ENCODE data around the gene LAMA5.

LAMA5 gene

GRCh38 chr20:62284448-62284847 is 82.7 kb downstream of the LAMA5 start:
- Histone ChIP-seq H3K9ac (ENCODE audit: low read length) (no peak overlapping the region), H3K36me3 (ENCODE audit: control insufficient read depth, insufficient read depth, low read length) (peaks cover 9% of the 10 kb centered on the region), H3K27me3 (ENCODE audit: control insufficient read depth, insufficient read depth, low read length) (no peaks in the 10 kb centered on the region), H3K9me3 (ENCODE audit: control insufficient read depth, low read length) (no peaks in the 10 kb centered on the region), H3K4me3 (ENCODE audit: low read length) (no peak overlapping the region), H3K4me1 (ENCODE audit: control insufficient read depth, insufficient read depth, low read length) (peaks cover 3% of the 10 kb centered on the region)

GRCh38 chr20:62282877-62283503 is 84.1 kb downstream of the LAMA5 start:
- no peak overlapping the region for H3K9ac ChIP-seq (ENCODE audit: low read length)
- H3K9me3 ChIP-seq (ENCODE audit: control insufficient read depth, low read length) = no peaks in the 10 kb centered on the region
- peaks cover 9% of the 10 kb centered on the region for H3K36me3 ChIP-seq (ENCODE audit: control insufficient read depth, insufficient read depth, low read length)
- peaks cover 2% of the 10 kb centered on the region for H3K4me1 ChIP-seq (ENCODE audit: control insufficient read depth, insufficient read depth, low read length)
- H3K27me3 ChIP-seq (ENCODE audit: control insufficient read depth, insufficient read depth, low read length) = no peaks in the 10 kb centered on the region
- H3K4me3 ChIP-seq (ENCODE audit: low read length) = no peak overlapping the region

GRCh38 chr20:62282103-62282502 is 85.0 kb downstream of the LAMA5 start:
- Histone ChIP-seq H3K9me3 (ENCODE audit: control insufficient read depth, low read length) (no peaks in the 10 kb centered on the region), H3K4me3 (ENCODE audit: low read length) (no peak overlapping the region), H3K36me3 (ENCODE audit: control insufficient read depth, insufficient read depth, low read length) (peaks cover 9% of the 10 kb centered on the region), H3K27me3 (ENCODE audit: control insufficient read depth, insufficient read depth, low read length) (no peaks in the 10 kb centered on the region), H3K4me1 (ENCODE audit: control insufficient read depth, insufficient read depth, low read length) (no peaks in the 10 kb centered on the region), H3K9ac (ENCODE audit: low read length) (no peak overlapping the region)

- no peaks in the 10 kb centered on the region for H3K4me1 ChIP-seq (ENCODE audit: control insufficient read depth, insufficient read depth, low read length)
Observed at GRCh38 chr20:62281161-62281933, 85.8 kb downstream of the LAMA5 start.

GRCh38 chr20:62280303-62280702 is 86.8 kb downstream of the LAMA5 start:
- Histone ChIP-seq H3K27me3 (ENCODE audit: control insufficient read depth, insufficient read depth, low read length) (no peaks in the 10 kb centered on the region), H3K4me1 (ENCODE audit: control insufficient read depth, insufficient read depth, low read length) (no peaks in the 10 kb centered on the region), H3K9ac (ENCODE audit: low read length) (no peak overlapping the region), H3K4me3 (ENCODE audit: low read length) (no peak overlapping the region), H3K36me3 (ENCODE audit: control insufficient read depth, insufficient read depth, low read length) (peaks cover 9% of the 10 kb centered on the region), H3K9me3 (ENCODE audit: control insufficient read depth, low read length) (no peaks in the 10 kb centered on the region)

More at GRCh38 chr20:62281161-62281933, 85.8 kb downstream of the LAMA5 start:
- Histone ChIP-seq H3K36me3 (ENCODE audit: control insufficient read depth, insufficient read depth, low read length) (peaks cover 9% of the 10 kb centered on the region), H3K9me3 (ENCODE audit: control insufficient read depth, low read length) (no peaks in the 10 kb centered on the region), H3K9ac (ENCODE audit: low read length) (no peak overlapping the region), H3K4me3 (ENCODE audit: low read length) (no peak overlapping the region), H3K27me3 (ENCODE audit: control insufficient read depth, insufficient read depth, low read length) (no peaks in the 10 kb centered on the region)

GRCh38 chr20:62277253-62277652 is 89.9 kb downstream of the LAMA5 start:
- Histone ChIP-seq H3K27me3 (ENCODE audit: control insufficient read depth, insufficient read depth, low read length) (no peaks in the 10 kb centered on the region), H3K9me3 (ENCODE audit: control insufficient read depth, low read length) (no peaks in the 10 kb centered on the region), H3K4me3 (ENCODE audit: low read length) (no peak overlapping the region), H3K9ac (ENCODE audit: low read length) (no peak overlapping the region), H3K4me1 (ENCODE audit: control insufficient read depth, insufficient read depth, low read length) (no peaks in the 10 kb centered on the region), H3K36me3 (ENCODE audit: control insufficient read depth, insufficient read depth, low read length) (peaks cover 21% of the 10 kb centered on the region)

GRCh38 chr20:62276439-62276838 is 90.7 kb downstream of the LAMA5 start:
- Histone ChIP-seq H3K9me3 (ENCODE audit: control insufficient read depth, low read length) (no peaks in the 10 kb centered on the region), H3K4me3 (ENCODE audit: low read length) (no peak overlapping the region), H3K9ac (ENCODE audit: low read length) (no peak overlapping the region), H3K36me3 (ENCODE audit: control insufficient read depth, insufficient read depth, low read length) (peaks cover 25% of the 10 kb centered on the region), H3K4me1 (ENCODE audit: control insufficient read depth, insufficient read depth, low read length) (no peaks in the 10 kb centered on the region), H3K27me3 (ENCODE audit: control insufficient read depth, insufficient read depth, low read length) (no peaks in the 10 kb centered on the region)

- Histone ChIP-seq H3K9me3 (ENCODE audit: control insufficient read depth, low read length) (no peaks in the 10 kb centered on the region), H3K9ac (ENCODE audit: low read length) (no peak overlapping the region), H3K36me3 (ENCODE audit: control insufficient read depth, insufficient read depth, low read length) (peaks cover 16% of the 10 kb centered on the region), H3K27me3 (ENCODE audit: control insufficient read depth, insufficient read depth, low read length) (no peaks in the 10 kb centered on the region), H3K4me1 (ENCODE audit: control insufficient read depth, insufficient read depth, low read length) (no peaks in the 10 kb centered on the region), H3K4me3 (ENCODE audit: low read length) (no peak overlapping the region)
Observed at GRCh38 chr20:62275219-62275618, 91.9 kb downstream of the LAMA5 start.

GRCh38 chr20:62274332-62274950 is 92.7 kb downstream of the LAMA5 start:
- Histone ChIP-seq H3K27me3 (ENCODE audit: control insufficient read depth, insufficient read depth, low read length) (no peaks in the 10 kb centered on the region), H3K36me3 (ENCODE audit: control insufficient read depth, insufficient read depth, low read length) (peaks cover 16% of the 10 kb centered on the region), H3K9ac (ENCODE audit: low read length) (no peak overlapping the region), H3K9me3 (ENCODE audit: control insufficient read depth, low read length) (no peaks in the 10 kb centered on the region), H3K4me1 (ENCODE audit: control insufficient read depth, insufficient read depth, low read length) (no peaks in the 10 kb centered on the region), H3K4me3 (ENCODE audit: low read length) (no peak overlapping the region)

- no peaks in the 10 kb centered on the region for H3K27me3 ChIP-seq (ENCODE audit: control insufficient read depth, insufficient read depth, low read length)
- H3K36me3 ChIP-seq (ENCODE audit: control insufficient read depth, insufficient read depth, low read length) = peaks cover 16% of the 10 kb centered on the region
- no peaks in the 10 kb centered on the region for H3K9me3 ChIP-seq (ENCODE audit: control insufficient read depth, low read length)
- H3K4me3 ChIP-seq (ENCODE audit: low read length) = no peak overlapping the region
- no peaks in the 10 kb centered on the region for H3K4me1 ChIP-seq (ENCODE audit: control insufficient read depth, insufficient read depth, low read length)
- H3K9ac ChIP-seq (ENCODE audit: low read length) = no peak overlapping the region
Observed at GRCh38 chr20:62273416-62273815, 93.7 kb downstream of the LAMA5 start.

GRCh38 chr20:62272200-62272599 is 94.9 kb downstream of the LAMA5 start:
- H3K4me1 ChIP-seq (ENCODE audit: control insufficient read depth, insufficient read depth, low read length) = no peaks in the 10 kb centered on the region
- no peak overlapping the region for H3K4me3 ChIP-seq (ENCODE audit: low read length)
- H3K9me3 ChIP-seq (ENCODE audit: control insufficient read depth, low read length) = no peaks in the 10 kb centered on the region
- H3K36me3 ChIP-seq (ENCODE audit: control insufficient read depth, insufficient read depth, low read length) = peaks cover 17% of the 10 kb centered on the region
- H3K27me3 ChIP-seq (ENCODE audit: control insufficient read depth, insufficient read depth, low read length) = no peaks in the 10 kb centered on the region
- no peak overlapping the region for H3K9ac ChIP-seq (ENCODE audit: low read length)

GRCh38 chr20:62269871-62270270 is 97.2 kb downstream of the LAMA5 start:
- Histone ChIP-seq H3K27me3 (ENCODE audit: control insufficient read depth, insufficient read depth, low read length) (no peaks in the 10 kb centered on the region), H3K36me3 (ENCODE audit: control insufficient read depth, insufficient read depth, low read length) (peaks cover 21% of the 10 kb centered on the region), H3K9ac (ENCODE audit: low read length) (no peak overlapping the region), H3K4me3 (ENCODE audit: low read length) (no peak overlapping the region), H3K4me1 (ENCODE audit: control insufficient read depth, insufficient read depth, low read length) (no peaks in the 10 kb centered on the region), H3K9me3 (ENCODE audit: control insufficient read depth, low read length) (no peaks in the 10 kb centered on the region)

All from mucosa of stomach (tissue), 1 donor.